ENCODE results near the gene FCGBP.

Gene FCGBP

GRCh38 chr19:39946532-39946931 is 12.1 kb upstream of the FCGBP start:
- no peak for DNase-seq (ENCODE audit: low spot score)

DNA sequence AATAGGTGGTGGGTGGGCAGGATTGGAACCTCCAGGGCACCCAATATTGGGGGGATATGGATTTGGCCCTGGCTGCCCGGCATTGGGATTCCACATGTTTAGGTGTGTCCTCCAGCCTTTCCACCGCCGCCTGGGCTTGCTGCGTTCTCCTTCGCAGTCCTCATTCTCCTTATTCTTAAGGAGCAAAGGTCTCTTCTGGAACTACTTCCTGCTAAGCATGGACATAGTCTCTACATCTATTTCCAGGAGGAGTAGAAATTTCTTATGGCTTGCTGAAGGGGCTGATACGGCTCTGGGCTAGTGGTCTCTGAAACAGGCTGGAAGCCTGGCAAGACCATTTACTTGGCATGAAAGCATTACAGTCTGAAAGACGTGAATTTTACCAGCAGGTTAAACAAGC is 9.2 kb upstream of the FCGBP start:
- DNase-seq (ENCODE audit: low spot score): no peak

DNA sequence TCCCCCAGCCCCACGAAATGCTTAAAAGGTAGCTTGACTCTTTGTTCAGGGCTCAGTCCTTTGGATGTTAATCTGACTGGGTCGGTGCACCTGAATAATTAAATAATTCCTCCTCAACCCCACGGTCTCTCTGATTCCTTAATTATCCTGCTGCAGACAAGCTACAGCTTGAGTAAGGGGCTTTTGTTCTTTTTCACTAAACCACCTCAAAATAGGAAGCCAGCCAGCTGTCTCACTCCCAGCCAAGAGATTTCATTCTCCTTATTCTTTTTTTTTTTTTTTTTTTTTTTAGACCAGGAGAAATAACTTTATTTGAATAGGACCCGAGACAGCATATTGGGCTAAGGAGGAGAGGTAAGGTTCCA is 7.9 kb upstream of the FCGBP start:
- no peak for DNase-seq (ENCODE audit: low spot score)

- DNase-seq (ENCODE audit: low spot score): peak; percentile 66
Observed at GRCh38 chr19:39941615-39942365, 7.4 kb upstream of the FCGBP start.

- DNase-seq (ENCODE audit: low spot score): no peak
Observed at GRCh38 chr19:39941151-39941550, 6.7 kb upstream of the FCGBP start.

GRCh38 chr19:39940221-39940833 is 5.9 kb upstream of the FCGBP start:
- no peak for DNase-seq (ENCODE audit: low spot score)

DNA sequence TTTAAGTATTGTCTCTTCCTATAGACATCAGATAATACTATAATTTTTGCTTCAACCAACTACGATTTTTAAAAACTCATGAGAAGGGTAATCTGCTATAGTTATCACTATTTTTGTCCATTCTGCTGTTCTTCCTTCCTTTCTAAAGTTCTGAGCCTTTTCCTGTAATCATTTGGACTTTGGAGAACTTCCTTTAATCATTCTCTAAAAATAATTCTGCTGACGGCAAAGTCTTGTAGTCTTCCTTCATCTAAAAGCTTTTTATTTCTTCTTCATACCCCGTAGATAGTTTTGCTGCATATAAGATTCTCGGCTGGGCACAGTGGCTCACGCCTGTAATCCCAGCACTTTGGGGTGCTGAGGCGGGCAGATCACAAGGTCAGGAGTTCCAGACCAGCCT is 5.1 kb upstream of the FCGBP start:
- no peak for DNase-seq (ENCODE audit: low spot score)

DNA sequence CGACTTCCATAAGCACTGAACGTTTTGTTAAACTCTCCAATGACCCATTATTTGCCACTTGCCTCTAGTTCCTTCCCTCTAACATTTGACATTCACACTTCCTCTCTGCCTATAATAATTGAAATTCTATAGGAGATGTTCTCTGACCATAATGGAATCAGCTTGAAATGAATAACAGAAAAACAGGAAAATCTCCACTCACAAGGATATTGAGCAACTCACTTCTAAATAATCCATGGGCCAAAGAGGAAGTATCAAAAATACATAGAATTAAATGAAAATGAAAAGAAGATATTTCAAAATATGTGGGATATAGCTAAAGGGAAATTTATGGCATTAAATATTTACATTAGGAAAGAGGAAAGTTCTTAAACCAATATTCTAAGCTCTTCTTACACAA is 3.4 kb upstream of the FCGBP start:
- DNase-seq (ENCODE audit: low spot score): no peak

DNA sequence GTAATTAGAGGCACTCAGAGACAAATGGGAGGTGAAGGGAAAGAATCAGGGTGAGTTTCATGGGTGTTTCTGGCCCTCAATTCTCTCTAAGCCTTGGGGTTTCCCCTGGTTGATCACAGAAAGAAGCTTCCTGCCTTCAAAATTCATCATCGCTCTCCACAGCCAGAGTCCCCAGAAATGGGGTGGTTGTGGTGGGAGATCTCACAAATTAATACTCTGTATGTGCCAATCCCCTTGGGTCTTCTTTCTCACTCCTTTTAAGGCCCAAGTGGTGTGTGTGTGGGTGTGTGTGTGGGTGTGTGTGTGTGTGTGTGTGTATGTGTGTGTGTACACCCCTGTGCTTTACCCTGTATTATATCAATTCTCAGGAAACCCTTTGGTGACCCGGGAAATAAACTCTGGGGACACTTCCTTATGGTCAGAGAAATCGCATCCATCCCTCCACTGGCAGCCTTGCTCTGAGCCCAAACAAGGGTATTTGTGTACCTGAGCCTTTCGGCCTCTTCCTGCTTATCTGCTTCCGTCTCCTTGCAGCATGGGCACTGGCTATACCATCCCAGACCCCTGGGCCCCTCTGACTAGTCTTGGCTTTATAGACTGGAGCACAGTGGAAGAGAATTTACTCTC is 2.8 kb upstream of the FCGBP start:
- DNase-seq (ENCODE audit: low spot score): peak; percentile 54

- DNase-seq (ENCODE audit: low spot score): no peak
Observed at GRCh38 chr19:39936622-39937021, 2.2 kb upstream of the FCGBP start.

GRCh38 chr19:39936020-39936419 is 1.6 kb upstream of the FCGBP start:
- no peak for DNase-seq (ENCODE audit: low spot score)

DNA sequence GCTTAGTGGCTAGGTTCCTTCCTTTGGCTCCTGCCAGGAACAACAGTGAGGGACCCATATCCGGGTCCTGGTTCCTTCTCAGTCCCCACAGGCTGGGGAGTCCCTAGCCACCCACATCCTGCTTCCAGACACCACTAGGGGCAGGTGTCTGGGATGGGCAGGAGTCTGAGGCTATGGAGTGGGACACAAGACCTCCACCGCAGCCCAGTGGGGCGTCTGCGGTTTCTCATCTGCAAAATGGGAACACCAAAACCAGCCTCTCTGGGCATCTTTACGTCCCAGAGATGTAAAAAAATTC is 879 bp upstream of the FCGBP start:
- no peak for DNase-seq (ENCODE audit: low spot score)

- no peak for DNase-seq (ENCODE audit: low spot score)
Observed at GRCh38 chr19:39929750-39930149, 4.7 kb downstream of the FCGBP start.

DNA sequence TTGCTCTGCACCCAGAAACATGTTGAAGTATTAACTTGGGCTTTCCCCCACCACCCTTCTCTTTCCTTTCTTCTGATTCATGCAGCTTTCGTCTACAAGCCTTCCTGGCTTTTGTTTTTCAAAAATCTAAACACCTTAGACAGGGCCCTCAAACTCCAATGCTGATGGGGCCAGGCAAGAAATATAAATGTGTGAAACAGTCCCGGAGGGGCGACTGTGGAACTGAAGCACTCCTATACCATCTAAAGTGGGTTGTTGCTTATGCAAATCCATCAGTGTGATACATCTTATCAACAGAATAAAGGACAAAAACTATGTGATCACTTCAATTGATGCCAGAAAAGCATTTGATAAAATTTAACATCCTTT is 6.1 kb downstream of the FCGBP start:
- DNase-seq (ENCODE audit: low spot score): no peak

DNA sequence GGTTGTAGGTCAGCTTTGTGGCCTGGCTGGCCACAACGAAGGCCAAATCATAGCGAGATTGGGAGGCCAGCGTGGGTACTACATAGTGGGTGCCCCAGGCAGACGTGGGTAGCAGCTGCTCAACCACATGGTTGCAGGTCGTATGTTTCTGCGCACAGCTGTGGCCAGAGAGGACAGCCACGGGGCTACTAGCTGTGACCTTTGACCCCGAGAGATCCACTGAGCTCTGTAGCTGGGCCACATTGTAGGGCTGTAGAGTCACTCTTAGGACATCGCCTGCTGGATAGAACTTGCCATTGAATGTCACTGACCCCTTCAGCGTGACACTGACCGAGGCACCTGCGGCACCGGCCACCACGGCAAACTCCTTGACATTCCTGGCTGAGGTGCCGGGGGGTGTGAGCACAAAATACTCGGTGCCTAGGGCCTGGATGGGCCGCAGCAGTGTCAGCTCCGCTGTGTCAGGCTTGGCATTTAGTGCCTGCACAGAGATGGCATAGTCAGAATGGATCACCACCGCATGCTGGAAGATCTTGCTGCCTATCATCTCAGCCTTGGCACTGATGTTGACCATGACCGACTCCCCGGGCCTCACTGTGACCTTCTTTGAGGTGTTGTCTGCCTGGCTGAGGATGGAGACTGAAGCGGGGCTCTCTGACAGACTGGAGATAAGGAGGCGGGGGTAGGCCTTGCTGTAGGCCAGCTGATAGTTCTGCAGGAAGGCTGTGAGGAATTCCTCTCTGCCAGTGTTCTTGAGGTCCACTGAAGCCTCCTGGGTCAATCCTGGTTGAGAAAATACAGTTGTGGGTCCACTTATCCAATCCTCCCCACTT is 6.7 kb downstream of the FCGBP start:
- DNase-seq (ENCODE audit: low spot score): no peak

DNA sequence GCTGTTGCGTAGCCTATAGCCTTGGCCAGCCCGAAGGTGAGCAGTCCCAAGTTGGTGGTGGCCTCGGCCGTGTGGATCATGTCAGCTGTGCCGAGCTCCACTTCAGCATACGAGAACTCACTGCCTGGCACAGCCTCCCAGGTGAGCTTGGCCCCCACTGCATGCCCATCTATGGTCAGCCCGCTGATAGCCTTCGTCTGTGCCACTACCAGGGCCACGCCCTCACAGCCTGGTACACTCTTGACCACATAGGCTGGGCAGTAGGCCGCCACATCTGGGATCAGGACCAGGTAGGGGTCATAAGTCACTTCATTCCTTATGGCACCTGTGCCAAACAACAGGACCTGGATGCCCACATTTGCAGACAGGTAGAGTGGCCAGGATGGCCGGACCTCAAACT is 7.4 kb downstream of the FCGBP start:
- no peak for DNase-seq (ENCODE audit: low spot score)

- no peak for DNase-seq (ENCODE audit: low spot score)
Observed at GRCh38 chr19:39926170-39926760, 8.2 kb downstream of the FCGBP start.

DNA sequence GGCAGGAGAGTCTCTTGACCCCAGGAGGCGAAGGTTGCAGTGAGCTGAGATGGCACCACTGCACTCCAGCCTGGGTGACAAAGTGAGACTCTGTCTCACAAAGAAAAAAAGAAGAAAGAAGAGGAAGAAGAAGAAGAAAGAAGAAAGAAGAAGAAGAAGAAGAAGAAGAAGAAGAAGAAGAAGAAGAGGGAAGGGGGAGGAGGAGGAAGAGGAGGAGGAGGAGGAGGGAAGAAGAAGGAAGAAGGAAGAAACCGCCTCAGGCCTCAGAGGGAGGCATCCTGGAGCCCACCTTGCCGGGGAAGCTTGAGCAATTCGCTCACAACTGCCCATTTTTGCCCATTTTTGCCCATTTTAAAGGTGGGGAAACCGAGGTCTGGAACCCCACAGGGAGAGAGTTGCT is 9.5 kb downstream of the FCGBP start:
- DNase-seq (ENCODE audit: low spot score): no peak

DNA sequence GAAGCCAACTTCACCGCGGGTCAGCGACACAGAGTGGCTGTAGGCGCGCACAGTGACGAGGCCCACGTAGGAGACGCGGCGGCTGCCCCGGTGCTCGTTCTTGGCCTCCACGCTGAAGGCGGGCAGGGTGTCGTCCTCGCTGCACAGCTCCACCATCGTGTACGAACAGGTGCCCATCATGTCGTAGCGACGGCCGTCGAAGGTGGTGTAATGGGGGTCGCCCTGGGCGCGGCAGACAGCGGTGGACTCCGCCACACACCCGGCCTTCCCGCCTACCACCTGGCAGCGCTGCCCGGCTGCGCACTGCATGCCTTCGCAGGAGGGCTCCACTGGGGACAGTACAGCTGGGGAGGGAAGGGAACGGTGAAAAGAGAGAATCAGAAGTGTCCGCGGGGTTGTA is 10.0 kb downstream of the FCGBP start:
- no peak for DNase-seq (ENCODE audit: low spot score)

GRCh38 chr19:39923862-39924261 is 10.6 kb downstream of the FCGBP start:
- no peak for DNase-seq (ENCODE audit: low spot score)

DNA sequence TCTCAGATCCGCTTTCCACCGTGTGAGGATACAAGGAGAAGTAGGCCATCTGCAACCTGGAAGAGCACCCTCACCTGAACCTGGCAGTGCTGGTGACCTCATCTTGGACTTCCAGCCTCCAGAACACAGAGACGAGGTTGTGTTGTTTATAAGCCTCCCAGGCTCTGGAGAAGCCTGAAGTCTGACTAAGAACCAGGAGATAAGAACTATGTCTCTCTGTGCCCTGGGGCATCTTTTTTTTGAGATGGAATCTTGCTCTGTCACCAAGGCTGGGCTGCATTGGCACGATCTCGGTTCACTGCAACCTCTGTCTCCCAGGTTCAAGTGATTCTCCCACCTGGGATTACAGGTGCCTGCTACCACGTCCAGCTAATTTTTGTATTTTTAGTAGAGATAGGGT is 14.5 kb downstream of the FCGBP start:
- no peak for DNase-seq (ENCODE audit: low spot score)

GRCh38 chr19:39918183-39918651 is 16.2 kb downstream of the FCGBP start:
- DNase-seq (ENCODE audit: low spot score): no peak
